HPDE6-E6E7 (cell line): ENCODE results near the gene TMEM163.
"Not testable (repeated sequence)": the region's sequence is repeated elsewhere in the genome, so short reads cannot be mapped to it uniquely, and the experiment has no call there.

Source experiments
- DNase-seq: peaks from one replicate; pipeline ENCODE4 v3.0.0; 2011; ENCODE audit warnings: missing footprints; ENCODE audit errors: extremely low spot score

TMEM163 gene

DNA sequence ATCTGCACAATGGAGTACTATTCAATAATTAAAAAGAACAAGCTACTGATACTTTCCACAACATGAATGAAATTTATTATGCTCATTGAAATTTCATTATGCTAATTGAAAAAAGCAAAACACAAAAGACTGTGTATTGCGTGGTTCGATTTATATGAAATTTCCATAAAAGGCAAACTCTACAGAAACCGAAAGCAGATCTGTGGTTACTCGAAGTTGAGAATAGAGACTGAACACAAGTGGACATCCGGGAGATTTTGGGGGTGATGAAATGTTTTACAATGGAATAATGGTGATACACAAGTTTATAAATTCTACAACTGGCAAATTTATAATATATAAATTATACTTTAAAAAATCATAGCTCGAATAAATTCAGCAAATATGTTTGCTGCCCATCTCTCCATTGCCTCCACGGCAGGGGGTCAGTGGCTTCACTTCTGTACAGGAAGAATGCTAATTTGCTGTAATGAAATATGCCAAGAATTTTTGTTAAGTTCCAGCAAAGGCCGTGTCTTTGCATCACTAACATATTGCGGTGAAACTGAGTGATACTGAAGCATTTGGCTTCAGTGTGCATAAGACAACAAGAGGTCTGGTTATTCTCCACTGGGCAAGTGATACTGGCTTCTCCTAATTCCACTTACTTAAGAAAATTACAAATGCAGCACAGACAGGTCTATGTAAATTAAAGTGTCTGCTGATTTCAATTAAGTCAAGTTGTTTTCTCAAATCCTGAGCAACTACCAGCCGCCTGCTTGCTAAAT is 96.7 kb downstream of the TMEM163 start:
- no peak for DNase-seq

DNA sequence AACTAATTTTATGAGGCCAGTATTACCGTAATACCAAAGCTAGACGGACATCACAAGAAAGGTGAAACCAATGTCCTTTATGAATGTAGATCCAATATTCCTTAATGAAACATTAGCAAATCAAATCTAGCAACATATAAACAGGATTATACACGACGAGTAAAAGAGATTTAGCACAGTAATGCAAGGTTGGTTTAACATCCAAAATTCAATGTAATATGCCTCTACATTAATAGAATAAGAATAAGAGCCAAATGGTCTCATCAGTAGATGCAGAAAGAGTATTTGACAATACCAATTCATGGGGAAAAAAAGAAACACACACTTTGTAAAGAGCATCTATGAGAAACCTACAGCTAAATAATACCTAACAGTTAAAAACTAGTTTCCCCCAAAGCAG is 99.5 kb downstream of the TMEM163 start:
- no peak for DNase-seq

DNA sequence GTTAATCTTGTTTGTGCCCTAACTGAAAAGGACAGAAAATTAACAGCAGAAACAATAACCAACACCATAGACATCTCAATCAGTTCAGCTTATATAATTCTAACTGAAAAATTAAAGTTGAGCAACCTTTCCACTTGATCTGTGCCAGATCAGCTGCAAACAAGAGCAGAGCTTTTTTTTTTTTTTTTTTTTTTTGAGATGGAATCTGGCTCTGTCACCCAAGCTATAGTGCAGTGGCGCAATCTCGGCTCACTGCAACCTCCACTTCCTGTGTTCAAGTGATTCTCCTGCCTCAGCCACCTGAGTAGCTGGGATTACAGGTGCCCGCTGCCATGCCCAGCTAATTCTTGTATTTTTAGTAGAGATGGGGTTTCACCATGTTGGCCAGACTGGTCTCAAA is 103.3 kb downstream of the TMEM163 start:
- DNase-seq = not testable (repeated sequence)

DNA sequence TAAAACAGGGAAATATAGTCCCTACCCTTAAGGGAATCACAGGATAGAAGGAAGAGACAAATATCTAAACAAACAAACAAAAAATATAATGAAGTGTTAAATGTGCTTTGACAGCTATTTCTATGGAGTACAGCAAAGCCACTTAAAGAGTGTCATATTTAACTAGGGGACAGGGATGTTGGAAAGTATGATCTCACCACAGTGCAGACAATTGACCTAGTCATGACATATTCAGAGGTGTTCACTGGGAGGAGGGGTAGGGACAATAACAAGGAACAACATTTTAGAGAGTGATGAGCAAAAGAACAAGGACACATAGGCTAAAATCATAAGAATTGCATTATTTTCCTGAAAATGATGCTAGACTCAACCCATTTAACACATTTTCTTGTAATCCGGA is 107.5 kb downstream of the TMEM163 start:
- no peak for DNase-seq

DNA sequence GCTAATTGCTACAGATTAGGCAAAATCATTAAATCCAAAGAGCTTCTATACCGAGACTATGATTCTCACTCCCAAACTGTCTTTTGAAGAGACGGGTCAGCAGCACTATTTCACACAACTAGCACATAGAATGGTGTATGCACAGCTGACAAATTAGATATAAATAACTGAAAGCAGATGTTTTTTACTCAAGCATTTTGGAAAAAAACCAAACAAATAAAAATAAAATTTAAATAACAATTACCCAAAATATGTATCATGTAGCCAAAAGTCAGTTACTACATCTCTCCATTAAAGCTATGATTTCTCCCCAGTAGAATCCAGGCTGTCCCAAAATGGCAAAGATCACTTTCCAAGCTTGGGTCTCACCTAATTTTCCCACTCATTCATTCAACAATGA is 107.9 kb downstream of the TMEM163 start:
- DNase-seq = no peak

DNA sequence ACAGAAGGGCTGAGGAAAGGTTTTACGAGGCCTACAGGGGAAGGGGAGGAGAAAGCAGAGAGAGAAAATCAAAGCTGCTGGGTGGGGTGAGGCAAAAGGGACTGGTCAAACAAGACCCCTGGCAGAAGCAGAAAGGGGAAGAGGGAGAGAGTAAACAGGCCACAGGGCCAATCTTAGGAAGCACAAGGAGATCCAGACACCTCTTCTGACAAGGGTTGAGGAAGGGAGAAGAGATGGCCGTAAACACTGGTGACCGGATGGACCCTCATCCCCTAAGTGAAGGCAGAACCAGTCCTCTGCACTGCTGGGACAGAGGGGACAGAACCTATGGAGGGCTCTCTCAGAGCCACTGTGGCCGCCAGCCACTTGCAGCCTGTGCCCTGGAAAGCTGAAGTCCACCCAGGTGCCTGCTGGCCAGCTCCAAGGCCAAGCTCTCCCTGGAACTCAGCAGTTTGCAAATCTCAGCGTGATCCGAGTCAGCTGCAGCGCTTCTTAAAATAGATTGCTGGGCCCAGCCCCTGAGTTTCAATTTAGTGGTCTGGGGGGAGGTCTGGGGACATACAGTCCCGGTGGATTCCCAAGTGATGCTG is 108.8 kb downstream of the TMEM163 start:
- DNase-seq = no peak

DNA sequence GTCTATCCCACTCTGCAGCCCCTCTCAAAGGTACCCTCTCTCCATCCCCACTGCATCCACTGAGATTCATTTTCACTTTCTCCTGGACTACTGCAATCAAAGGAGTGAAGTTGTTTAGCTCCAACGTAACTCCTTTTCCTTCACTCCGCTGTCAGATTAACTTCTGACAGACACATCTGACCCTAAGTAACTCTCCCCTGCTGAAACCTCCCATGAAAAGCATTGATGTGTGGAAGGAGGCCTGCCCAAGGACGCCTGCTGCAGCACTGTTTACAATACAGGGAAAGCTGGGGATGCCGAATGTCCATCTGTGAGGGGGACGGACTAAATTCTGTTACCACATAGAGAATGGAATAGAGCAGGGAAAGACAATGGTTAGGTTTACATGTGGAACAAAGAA is 114.8 kb downstream of the TMEM163 start:
- DNase-seq = no peak

DNA sequence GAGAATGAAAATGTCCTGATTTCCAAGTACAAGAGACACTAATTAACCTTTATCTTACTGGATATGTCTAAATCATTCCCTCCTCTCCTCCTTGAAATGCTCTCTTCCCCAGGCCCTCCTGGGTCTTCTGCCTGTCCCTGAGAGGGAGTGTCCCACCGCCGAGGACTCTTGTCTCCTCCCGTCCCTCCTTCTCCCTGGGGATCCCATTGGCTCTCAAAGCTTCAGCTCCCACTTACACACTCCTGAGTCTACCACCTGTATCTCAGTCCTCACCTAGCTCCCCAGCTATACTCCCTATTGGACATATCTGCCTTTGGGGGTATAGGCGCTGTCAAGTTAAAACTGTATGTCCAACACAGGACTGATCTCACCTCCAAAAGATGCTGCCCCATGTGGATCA is 116.1 kb downstream of the TMEM163 start:
- no peak for DNase-seq

DNA sequence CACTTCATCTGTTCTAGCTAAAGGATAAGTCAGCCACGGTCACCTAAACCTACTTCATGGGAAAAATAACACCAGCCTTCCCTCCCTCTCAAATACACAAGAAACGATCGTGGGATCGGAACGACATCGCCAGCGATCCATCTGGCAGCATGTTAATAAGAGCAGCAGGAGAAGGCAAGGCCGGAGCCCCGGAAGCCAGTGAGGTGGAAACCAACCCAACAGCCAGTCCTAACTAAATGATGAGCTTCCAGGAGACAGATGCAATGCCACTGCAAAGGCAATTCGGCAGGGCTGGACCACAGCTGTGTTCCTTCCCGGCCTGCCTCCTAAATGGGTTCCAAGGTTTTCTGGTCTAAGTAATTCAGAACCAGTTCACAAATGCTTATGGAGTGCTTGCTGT is 117.5 kb downstream of the TMEM163 start:
- DNase-seq = no peak

DNA sequence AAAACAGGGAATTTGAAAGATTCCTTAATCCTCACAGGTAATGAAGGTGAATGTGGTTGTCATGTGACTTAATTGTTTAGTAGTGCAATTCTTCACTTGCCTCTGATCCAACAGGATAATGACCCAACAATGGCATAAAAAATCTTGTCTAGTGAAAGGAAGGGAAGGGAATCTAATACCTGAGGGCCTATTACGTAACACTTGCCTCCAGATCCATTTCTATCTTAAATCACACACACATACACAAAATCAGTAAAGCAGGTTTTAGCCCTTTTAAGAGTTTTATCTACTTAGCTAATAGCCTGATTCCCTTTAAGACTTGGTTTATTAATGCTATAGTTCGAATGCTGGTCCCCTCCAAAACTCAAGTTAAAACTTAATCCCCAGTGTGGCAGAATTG is 118.6 kb downstream of the TMEM163 start:
- DNase-seq = no peak

DNA sequence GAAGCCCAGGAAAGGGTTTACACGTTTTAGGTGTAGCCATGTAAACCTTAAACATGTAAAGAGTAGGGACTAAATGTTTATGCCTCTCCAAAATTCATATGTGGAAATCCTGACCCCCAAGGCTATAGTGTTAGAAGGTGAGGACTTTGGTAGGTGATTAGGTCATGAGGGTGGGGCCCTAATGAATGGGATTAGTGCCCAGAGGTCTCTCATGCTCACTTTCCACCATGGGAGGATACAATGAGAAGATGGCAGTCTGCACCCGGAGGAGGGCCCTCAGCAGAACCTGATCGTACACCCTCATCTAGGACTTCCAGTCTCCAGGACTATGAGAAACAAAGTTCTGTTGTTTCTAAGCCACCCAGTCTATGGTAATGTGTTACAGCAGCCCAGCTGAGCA is 119.6 kb downstream of the TMEM163 start:
- no peak for DNase-seq

DNA sequence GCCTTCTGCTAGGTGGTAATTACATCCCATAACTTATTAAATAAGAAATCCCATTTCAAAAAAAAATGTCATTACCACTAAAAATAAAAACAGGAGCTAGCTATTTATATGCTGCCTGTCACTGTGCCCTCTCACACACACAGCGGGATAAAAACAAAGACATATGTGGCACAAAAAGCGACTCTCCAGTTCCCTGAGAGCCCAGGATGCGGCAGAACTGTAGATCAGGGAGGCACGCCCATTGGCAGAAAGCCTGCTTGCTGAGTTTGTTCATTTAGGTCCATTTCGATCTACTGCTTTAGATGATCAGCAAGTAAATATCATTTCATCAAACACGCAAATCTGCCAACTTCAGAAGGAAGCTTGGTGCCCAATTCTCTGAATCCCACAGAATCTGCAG is 124.4 kb downstream of the TMEM163 start:
- no peak for DNase-seq

DNA sequence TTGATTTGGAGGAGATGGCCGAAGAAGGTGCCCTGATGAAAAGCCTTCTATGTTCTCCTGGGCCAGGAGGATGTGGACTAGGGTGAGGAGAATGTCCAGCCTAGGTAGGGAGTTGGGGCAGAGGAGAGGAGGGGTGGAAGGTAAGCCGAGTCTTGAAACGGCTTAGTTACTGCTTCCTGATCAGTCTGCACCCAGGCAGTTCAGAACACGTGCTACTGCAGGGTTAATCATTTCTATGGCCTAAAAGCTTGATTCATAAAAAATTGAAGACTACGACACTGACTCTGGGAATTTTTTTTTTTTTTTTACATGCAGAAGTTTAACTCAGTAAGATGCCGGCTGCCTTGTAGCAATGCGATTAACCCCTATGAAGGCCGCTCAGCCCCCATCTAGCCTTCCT is 125.3 kb downstream of the TMEM163 start:
- DNase-seq = no peak

DNA sequence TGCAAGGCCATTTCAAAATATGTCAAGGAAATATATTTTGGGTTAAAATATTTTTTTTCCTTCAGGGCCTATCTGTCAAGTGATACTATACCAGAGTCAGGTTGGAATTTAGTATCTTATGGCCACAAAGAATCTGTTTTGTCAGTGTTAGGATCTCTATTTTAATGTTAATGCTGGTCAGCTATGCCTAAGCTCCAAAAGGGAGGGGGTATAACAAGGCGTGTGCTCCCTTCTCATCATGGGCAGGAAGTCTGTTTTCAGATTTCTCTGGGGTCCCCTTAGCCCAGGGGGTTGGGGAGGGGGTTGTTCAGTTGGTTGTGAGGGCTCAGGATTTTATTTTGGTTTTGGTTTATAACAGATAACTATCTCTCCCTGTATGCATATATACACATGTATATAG is 126.4 kb downstream of the TMEM163 start:
- DNase-seq = no peak

DNA sequence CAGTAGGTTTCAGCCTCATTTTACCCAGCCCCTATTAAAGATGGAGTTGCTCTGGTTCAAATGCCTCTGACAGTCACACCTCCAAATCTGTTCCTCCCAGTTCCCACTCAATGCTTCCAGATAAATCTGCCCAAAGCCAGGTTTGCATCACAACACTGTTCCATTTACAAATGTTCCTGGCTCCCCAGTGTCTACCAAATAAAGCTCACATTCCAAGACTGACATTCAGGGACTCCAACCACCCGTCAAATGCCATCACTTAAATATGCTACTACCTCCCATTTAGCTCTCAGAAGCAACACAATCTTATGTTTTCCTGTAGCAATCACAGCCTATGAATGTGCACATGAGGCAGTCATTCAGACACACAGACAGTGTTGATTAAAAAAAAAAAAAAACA is 127.3 kb downstream of the TMEM163 start:
- DNase-seq = no peak

DNA sequence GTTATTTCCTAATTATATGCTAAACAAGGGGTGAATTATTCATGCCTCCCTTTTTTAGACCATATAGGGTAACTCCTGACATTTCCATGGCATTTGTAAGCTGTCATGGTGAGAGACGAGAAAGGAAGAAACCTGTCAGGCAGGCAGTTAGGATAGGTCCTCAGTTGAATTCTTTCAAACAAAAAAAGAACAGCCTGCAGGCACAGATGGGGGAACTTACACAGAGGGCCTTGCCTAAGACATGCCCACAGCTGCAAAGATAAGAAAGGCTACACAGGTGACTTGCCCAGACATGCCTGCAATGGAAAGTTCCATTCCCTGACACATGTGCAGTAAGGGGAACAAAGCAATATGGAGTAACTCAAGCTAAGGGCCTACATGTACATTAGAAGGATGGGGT is 128.1 kb downstream of the TMEM163 start:
- DNase-seq = no peak

DNA sequence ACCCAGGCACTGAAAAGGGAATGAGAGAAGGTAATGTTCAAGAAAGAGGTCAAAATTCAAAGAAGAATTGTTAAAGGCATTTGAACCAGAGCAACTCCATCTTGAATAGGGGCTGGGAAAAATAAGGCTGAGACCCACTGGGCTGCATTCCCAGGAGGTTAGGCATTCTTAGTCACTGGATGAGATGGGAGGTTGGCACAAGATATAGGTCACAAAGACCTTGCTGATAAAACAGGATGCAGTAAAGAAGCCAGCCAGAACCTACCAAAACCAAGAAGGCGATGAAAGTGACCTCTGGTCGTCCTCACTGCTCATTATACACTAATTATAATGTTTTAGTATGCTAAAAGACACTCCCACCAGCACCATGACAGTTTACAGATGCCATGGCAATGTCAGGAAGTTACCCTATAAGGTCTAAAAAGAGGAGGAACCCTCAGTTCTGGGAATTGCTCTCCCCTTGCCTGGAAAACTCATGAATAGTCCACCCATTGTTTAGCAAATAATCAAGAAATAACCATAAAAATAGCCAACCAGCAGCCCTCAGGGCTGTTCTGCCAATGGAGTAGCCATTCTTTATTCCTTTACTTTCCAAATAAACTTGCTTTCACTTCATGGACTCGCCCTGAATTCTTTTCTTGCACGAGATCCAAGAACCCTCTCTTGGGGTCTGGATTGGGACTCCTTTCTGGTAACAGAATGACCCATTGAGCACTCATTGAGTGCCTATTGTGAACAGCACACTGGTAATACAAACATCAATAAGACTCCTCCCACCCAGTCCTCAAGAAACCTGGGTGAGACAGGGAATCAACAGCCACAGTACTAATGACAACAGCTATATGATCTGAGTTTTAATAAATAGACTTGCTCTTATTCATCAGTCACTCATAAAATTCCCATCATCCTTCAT is 129.4 kb downstream of the TMEM163 start:
- DNase-seq = not testable (repeated sequence)

DNA sequence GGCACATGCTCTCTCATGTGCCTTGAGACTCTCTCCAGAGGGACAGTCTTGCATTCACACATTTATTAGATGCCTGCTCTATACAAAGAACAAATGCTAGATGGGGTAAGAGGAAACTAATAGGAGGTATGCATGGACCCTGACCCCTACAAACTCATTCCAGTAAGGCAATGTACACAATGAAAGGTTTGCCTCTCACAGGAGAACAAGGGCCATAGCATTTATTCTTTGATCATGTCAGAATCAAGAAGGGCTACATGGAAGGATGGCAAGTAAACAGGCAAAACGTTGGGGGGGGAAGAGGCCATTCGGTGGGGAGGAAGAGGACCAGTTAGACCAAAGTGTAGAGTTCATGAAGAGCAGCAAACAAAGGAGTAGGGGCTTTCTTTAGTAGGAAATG is 130.2 kb downstream of the TMEM163 start:
- no peak for DNase-seq

DNA sequence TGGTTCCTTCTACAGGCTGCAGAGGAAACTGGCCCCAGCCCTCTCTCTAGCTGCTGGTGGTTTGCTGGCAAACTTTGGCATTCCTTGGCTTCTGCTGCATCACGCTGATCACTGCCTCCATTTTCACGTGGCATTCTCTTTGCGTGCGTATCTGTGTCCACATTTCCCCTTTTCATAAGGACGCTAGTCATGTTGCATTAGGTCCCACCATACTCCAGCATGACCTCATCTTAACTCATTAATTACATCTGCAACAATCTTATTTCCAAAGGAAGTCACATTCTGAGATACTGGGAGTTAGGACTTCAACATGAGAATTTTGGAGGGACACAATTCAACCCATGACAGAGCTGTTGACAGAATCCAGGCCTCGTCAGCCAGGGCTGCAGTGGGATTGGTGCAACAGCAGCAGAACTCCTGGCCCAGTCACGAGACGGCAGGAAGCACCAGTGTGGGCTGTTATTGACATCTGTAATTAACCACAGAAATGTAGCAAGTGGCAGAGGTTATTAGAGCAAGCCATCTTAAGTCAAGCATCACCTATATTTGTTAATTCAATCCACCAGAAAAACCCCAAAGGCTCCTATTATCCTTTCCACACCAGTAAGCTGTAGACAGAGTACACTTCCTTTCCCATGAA is 132.4 kb downstream of the TMEM163 start:
- no peak for DNase-seq

DNA sequence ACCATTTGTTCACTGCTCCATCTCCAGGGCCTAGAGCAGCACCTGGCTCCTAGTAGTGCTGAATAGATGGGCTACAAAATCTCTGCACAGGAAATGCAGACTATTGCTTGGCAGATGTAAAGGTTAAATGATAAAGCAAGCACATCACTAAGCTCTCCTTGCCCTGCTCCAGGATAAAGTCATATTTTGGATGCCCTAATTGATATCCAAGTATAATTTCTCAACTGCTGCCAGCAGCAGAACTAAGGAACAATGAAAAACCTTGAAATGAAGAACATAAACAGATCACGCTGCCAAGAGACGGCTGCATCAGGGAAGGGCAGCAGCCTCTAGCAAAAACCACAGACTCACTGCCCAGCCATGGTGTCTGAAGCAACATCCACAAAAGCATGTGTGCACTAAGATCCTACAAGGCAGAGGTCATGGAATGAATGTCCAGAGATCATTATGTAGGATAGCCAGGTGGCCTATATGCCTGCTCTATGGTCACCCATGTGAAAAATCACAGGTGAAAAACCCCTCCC is 134.7 kb downstream of the TMEM163 start:
- DNase-seq = no peak

DNA sequence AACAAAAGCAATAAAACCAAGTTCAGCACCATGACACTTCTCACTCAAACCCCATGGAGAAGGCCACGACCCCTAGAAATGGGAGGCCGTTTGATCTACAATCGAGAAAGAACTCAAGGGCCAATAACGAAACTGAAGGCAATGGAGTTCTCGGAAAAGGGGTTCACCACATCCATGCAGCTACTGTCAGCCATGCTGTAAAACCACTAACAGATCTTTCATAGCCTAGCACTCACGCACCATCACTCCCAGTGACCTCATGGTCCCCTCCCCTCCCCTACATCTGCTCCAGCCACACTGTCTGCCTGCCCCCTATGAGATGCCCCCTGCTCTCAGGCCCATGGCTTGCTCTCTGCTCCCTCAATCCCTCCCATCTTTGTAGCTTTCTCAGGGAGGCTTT is 135.3 kb downstream of the TMEM163 start:
- no peak for DNase-seq

DNA sequence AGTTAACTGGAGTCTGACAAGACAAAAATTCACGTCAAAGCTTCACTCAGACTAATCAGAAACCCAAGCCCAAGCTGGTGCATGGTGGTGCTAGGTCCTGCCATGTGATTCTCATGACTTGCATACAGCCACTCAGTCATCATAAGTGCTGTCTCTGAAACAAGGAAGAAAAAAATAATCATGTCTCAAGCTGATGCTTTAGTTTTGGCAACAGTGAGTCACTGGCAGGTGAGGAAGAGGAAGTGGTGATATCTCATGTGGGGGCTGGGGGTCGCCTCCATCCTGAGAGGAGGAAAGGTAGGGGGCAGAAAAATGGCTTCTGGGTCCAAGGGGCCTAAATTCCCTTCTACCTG is 136.3 kb downstream of the TMEM163 start:
- DNase-seq = no peak
